T-helper 2 cell (primary cell): ENCODE measurements around the gene CHTF18.

ENCODE experiments used
- DNase-seq, 5 experiments: peaks; one replicate each; pipeline versions ENCODE4 v3.0.0 to v3.0.0-alpha.2; 2012 to 2022

Gene CHTF18

GRCh38 chr16:794091-794822, 5.8 kb downstream of the CHTF18 start:
- no peak for DNase-seq

GRCh38 chr16:794853-795466, 6.5 kb downstream of the CHTF18 start:
- DNase-seq, result no peak

- no peak for DNase-seq
Measured at GRCh38 chr16:795580-796229, 7.3 kb downstream of the CHTF18 start.

GRCh38 chr16:796296-797119, 8.1 kb downstream of the CHTF18 start:
- no peak for DNase-seq

GRCh38 chr16:797120-797420, 8.7 kb downstream of the CHTF18 start:
- DNase-seq, result no peak

GRCh38 chr16:797686-798085, 9.3 kb downstream of the CHTF18 start:
- no peak for DNase-seq

- no peak for DNase-seq
Measured at GRCh38 chr16:798666-799065, 10.2 kb downstream of the CHTF18 start.

- no peak for DNase-seq
Measured at GRCh38 chr16:799111-799947, 10.9 kb downstream of the CHTF18 start.

GRCh38 chr16:799948-800833, 11.8 kb downstream of the CHTF18 start, which contains the start of gene GNG13:
Gene GNG13, minus strand, starts transcription at chr16:800734. Its CDS starts 1,657 bp downstream, at chr16:799077.
- no peak for DNase-seq

GRCh38 chr16:800834-801511, 12.6 kb downstream of the CHTF18 start:
- DNase-seq, result no peak

GRCh38 chr16:801584-802363, 13.4 kb downstream of the CHTF18 start:
- no peak for DNase-seq

GRCh38 chr16:802461-802860, 14.0 kb downstream of the CHTF18 start:
- no peak for DNase-seq

GRCh38 chr16:802914-803753, 14.7 kb downstream of the CHTF18 start:
- DNase-seq, result no peak

GRCh38 chr16:803754-804080, 15.3 kb downstream of the CHTF18 start:
- no peak for DNase-seq

- no peak for DNase-seq
Measured at GRCh38 chr16:804193-805048, 16.0 kb downstream of the CHTF18 start.

GRCh38 chr16:805474-805873, 17.1 kb downstream of the CHTF18 start:
- no peak for DNase-seq

- peak; percentile 64 to 94 (median 68) for DNase-seq
Measured at GRCh38 chr16:807347-808084, 19.1 kb downstream of the CHTF18 start.
